H9 (cell line): ENCODE measurements around the gene RCOR2. TPM values are rescaled to one million over a fixed set of nuclear protein-coding genes. Genes with fewer than 3 reads are reported as not detected.

Experiments used
- DNase-seq: peaks from one replicate; pipeline ENCODE4 v3.0.0-alpha.2; 2017
- H2AFZ ChIP-seq: one replicate; pipeline ENCODE4 v1.6.1; 2013; ENCODE audit warnings: mild to moderate bottlenecking, low read length, control low read depth, moderate library complexity
- H2AK5ac ChIP-seq: 2 replicates; pipeline ENCODE4 v1.6.1; 2013; ENCODE audit warnings: low read length, control low read depth, mixed read lengths; ENCODE audit not compliant: insufficient read length
- H2BK120ac ChIP-seq: one replicate; pipeline ENCODE4 v1.6.1; 2013; ENCODE audit warnings: low read depth, mild to moderate bottlenecking, low read length, control low read depth, inconsistent platforms; ENCODE audit not compliant: poor library complexity, severe bottlenecking
- H2BK12ac ChIP-seq: 2 replicates; pipeline ENCODE4 v1.6.1; 2013; ENCODE audit warnings: low read length, control low read depth, mixed read lengths, low read depth; ENCODE audit not compliant: insufficient read length
- H2BK15ac ChIP-seq: 2 replicates; pipeline ENCODE4 v1.6.1; 2013; ENCODE audit warnings: low read depth, low read length, control low read depth
- H2BK20ac ChIP-seq: one replicate; pipeline ENCODE4 v1.6.1; 2013; ENCODE audit warnings: low read depth, mild to moderate bottlenecking, low read length, control low read depth, inconsistent platforms; ENCODE audit not compliant: poor library complexity, severe bottlenecking
- H2BK5ac ChIP-seq: 2 replicates; pipeline ENCODE4 v1.6.1; 2013; ENCODE audit warnings: low read length, control low read depth, mixed read lengths; ENCODE audit not compliant: insufficient read length
- H3K14ac ChIP-seq: 2 replicates; pipeline ENCODE4 v1.6.1; 2013; ENCODE audit warnings: low read length, control low read depth; ENCODE audit not compliant: insufficient read depth
- H3K18ac ChIP-seq: 2 replicates; pipeline ENCODE4 v1.6.1; 2013; ENCODE audit warnings: low read depth, mild to moderate bottlenecking, mixed read lengths, low read length, control low read depth; ENCODE audit not compliant: insufficient read length
- H3K23ac ChIP-seq: 2 replicates; pipeline ENCODE4 v1.6.1; 2013; ENCODE audit warnings: low read length, control low read depth, mixed read lengths, low read depth; ENCODE audit not compliant: insufficient read length
- H3K23me2 ChIP-seq: 2 replicates; pipeline ENCODE4 v1.6.1; 2013; ENCODE audit warnings: low read depth, mild to moderate bottlenecking, mixed read lengths, low read length, control low read depth; ENCODE audit not compliant: insufficient read length, poor library complexity, severe bottlenecking
- H3K27ac ChIP-seq: 2 replicates; pipeline ENCODE4 v1.5.1; 2013; ENCODE audit warnings: low read length, control low read depth, mixed read lengths, low read depth; ENCODE audit not compliant: insufficient read length
- H3K27me3 ChIP-seq: 2 replicates; pipeline ENCODE4 v1.6.1; 2013; ENCODE audit warnings: low read length, control low read depth, inconsistent platforms; ENCODE audit not compliant: insufficient read depth
- H3K4ac ChIP-seq: 2 replicates; pipeline ENCODE4 v1.6.1; 2013; ENCODE audit warnings: low read depth, mild to moderate bottlenecking, control low read depth, inconsistent platforms, low read length, moderate library complexity
- H3K4me1 ChIP-seq: 2 replicates; pipeline ENCODE4 v1.6.1; 2013; ENCODE audit warnings: low read length, control low read depth, inconsistent platforms; ENCODE audit not compliant: insufficient read depth
- H3K4me2 ChIP-seq: 2 replicates; pipeline ENCODE4 v1.6.1; 2013; ENCODE audit warnings: low read length, control low read depth, mixed read lengths; ENCODE audit not compliant: insufficient read length, insufficient read depth
- H3K56ac ChIP-seq: 2 replicates; pipeline ENCODE4 v1.6.1; 2013; ENCODE audit warnings: low read depth, mild to moderate bottlenecking, mixed read lengths, low read length, control low read depth; ENCODE audit not compliant: insufficient read length
- H3K79me1 ChIP-seq: 2 replicates; pipeline ENCODE4 v1.6.1; 2013; ENCODE audit warnings: low read depth, mild to moderate bottlenecking, moderate library complexity, low read length, control low read depth, inconsistent platforms; ENCODE audit not compliant: insufficient read depth, poor library complexity, severe bottlenecking
- H3K79me2 ChIP-seq: 2 replicates; pipeline ENCODE4 v1.6.1; 2013; ENCODE audit warnings: low read length, control low read depth, inconsistent platforms; ENCODE audit not compliant: insufficient read depth
- H3K9ac ChIP-seq: 2 replicates; pipeline ENCODE4 v1.6.1; 2013; ENCODE audit warnings: low read length, control low read depth, mixed read lengths; ENCODE audit not compliant: insufficient read length; ENCODE audit errors: extremely low read depth
- H3K9me3 ChIP-seq: one replicate; pipeline ENCODE4 v1.6.1; 2013; ENCODE audit warnings: low read depth, low read length, inconsistent platforms; ENCODE audit not compliant: control insufficient read depth
- H3T11ph ChIP-seq: one replicate; pipeline ENCODE4 v1.6.1; 2013; ENCODE audit warnings: mild to moderate bottlenecking, low read length, control low read depth, inconsistent platforms
- H4K20me1 ChIP-seq: one replicate; pipeline ENCODE4 v1.6.1; 2013; ENCODE audit not compliant: control insufficient read depth, insufficient read length, insufficient read depth
- H4K5ac ChIP-seq: 2 replicates; pipeline ENCODE4 v1.6.1; 2013; ENCODE audit warnings: low read depth, mild to moderate bottlenecking, mixed read lengths, low read length, control low read depth; ENCODE audit not compliant: insufficient read length
- H4K8ac ChIP-seq: replicated peaks from 2 replicates; pipeline ENCODE4 v1.6.1; 2013; ENCODE audit warnings: low read length, control low read depth, mixed read lengths, low read depth; ENCODE audit not compliant: insufficient read length
- H4K91ac ChIP-seq: 2 replicates; pipeline ENCODE4 v1.6.1; 2013; ENCODE audit warnings: low read depth, mild to moderate bottlenecking, moderate library complexity, mixed read lengths, low read length, control low read depth; ENCODE audit not compliant: insufficient read length
- H3K27ac Mint-ChIP-seq, 3 experiments: 2 replicates in 2 of 3; 3 replicates in 1 of 3; pipeline ENCODE4 v1.8.0; 2020 to 2021; ENCODE audit warnings: mixed read lengths in 3 of 3, mild to moderate bottlenecking in 1 of 3, moderate library complexity in 1 of 3
- H3K27me3 Mint-ChIP-seq: 2 replicates; pipeline ENCODE4 v1.8.0; 2021; ENCODE audit warnings: low read depth, mild to moderate bottlenecking, moderate library complexity, mixed read lengths
- H3K36me3 Mint-ChIP-seq, 3 experiments: 2 replicates in 2 of 3; 3 replicates in 1 of 3; pipeline ENCODE4 v1.8.0; 2020 to 2021; ENCODE audit warnings: low read depth in 3 of 3, mixed read lengths in 3 of 3; ENCODE audit not compliant: insufficient read depth in 1 of 3
- H3K4me1 Mint-ChIP-seq, 2 experiments: 2 replicates each; pipeline ENCODE4 v1.8.0; 2020; ENCODE audit warnings: mixed read lengths in 2 of 2
- H3K4me3 Mint-ChIP-seq, 2 experiments: 2 replicates in 1 of 2; 3 replicates in 1 of 2; pipeline ENCODE4 v1.8.0; 2020 to 2021; ENCODE audit warnings: mild to moderate bottlenecking in 2 of 2, mixed read lengths in 2 of 2, moderate library complexity in 1 of 2
- H3K9me3 Mint-ChIP-seq, 2 experiments: 2 replicates in 1 of 2; 3 replicates in 1 of 2; pipeline ENCODE4 v1.8.0; 2020; ENCODE audit warnings: mild to moderate bottlenecking in 2 of 2, mixed read lengths in 2 of 2, moderate library complexity in 1 of 2
- CTCF ChIP-seq: fragments of 200-600 bp; sonication (generic); conservative IDR thresholded peaks from 3 replicates; pipeline ENCODE4 v1.8.0; 2021; ENCODE audit warnings: antibody characterized with exemption, mild to moderate bottlenecking
- WGBS: extraction: QIAGEN DNeasy Blood & Tissue Kit; methylation state at CpG from one replicate; pipeline ENCODE4 v1.1.7; 2013; ENCODE audit warnings: missing lambda C conversion rate, low lambda C conversion rate, mixed read lengths; ENCODE audit not compliant: insufficient read length; ENCODE audit errors: extremely low coverage; 5-methylcytosine and 5-hydroxymethylcytosine counted together
- total RNA-seq: library from RNA; stranded (reverse); gene quantifications from 2 replicates; pipeline ENCODE4 v1.2.1, GENCODE V29; 2021

The RCOR2 gene
- total RNA-seq, 1 experiment from 2014 or later = 118 TPM

- Histone ChIP-seq H2BK5ac (no peak overlapping the region), H3T11ph (no peak overlapping the region), H3K27me3 (no peaks in the 10 kb centered on the region), H2AK5ac (no peak overlapping the region), H2BK15ac (no peak overlapping the region), H4K91ac (no peak overlapping the region), H3K18ac (no peak overlapping the region), H2AFZ (no peak overlapping the region), H2BK120ac (no peak overlapping the region), H3K79me1 (no peaks in the 10 kb centered on the region), H3K9me3 (no peaks in the 10 kb centered on the region), H4K20me1 (no peaks in the 10 kb centered on the region), H4K5ac (no peak overlapping the region), H3K23ac (no peak overlapping the region), H3K14ac (no peak overlapping the region), H2BK12ac (no peak overlapping the region), H3K9ac (no peak overlapping the region), H3K56ac (no peak overlapping the region), H3K23me2 (peaks cover 26% of the 10 kb centered on the region), H3K4me2 (no peak overlapping the region), H3K4me1 (no peaks in the 10 kb centered on the region), H3K4ac (no peak overlapping the region), H3K79me2 (peaks cover 5% of the 10 kb centered on the region; the same call in 1 of the 2 replicates), H4K8ac (no peak overlapping the region), H3K27ac (no peak overlapping the region), H2BK20ac (no peak overlapping the region)
- TF ChIP-seq CTCF = no peak
- Mint-ChIP-seq H3K9me3 (no peaks in the 10 kb centered on the region), H3K36me3 (peaks cover 15 to 32% (median 27%) of the 10 kb centered on the region in 3 experiments; a peak in 6 of 7 replicates), H3K27me3 (no peaks in the 10 kb centered on the region; the same call in 1 of the 2 replicates), H3K27ac (peak overlapping the region in 2 of 3 experiments; percentile 63 to 80; a peak in 1 of 7 replicates), H3K4me3 (peak overlapping the region; percentile 67 to 92; a peak in 3 of 5 replicates), H3K4me1 (peaks cover 31 to 42% of the 10 kb centered on the region in 2 experiments)
- no peak for DNase-seq
- no CpG with 5 or more reads among the region's 34 CpGs for WGBS
Observed at GRCh38 chr11:63913866-63914830, 2.8 kb downstream of the RCOR2 start.
